ENCODE measurements around the gene ZSCAN10.

Gene ZSCAN10

GRCh38 chr16:3054965-3055733 lies 43.9 kb downstream of the ZSCAN10 start:
- TF ChIP-seq REST (IDR thresholded peaks at IDR 0.05; ENCODE audit: insufficient read depth in 1 of 2, low read depth in 2 of 2, low read length in 2 of 2): no peak
- TF ChIP-seq POLR2AphosphoS5 (IDR thresholded peaks at IDR 0.05; ENCODE audit: low read depth, low read length): no peak
- no peak for TF ChIP-seq FOXP2 (optimal IDR thresholded peaks at IDR 0.05; ENCODE audit: borderline replicate concordance, extremely low read depth, extremely low read length, insufficient read depth)
- TF ChIP-seq TAF1 (IDR thresholded peaks at IDR 0.05; ENCODE audit: borderline replicate concordance, insufficient read depth, low read length): no peak
- no peak for TF ChIP-seq SIN3A (IDR thresholded peaks at IDR 0.05; ENCODE audit: borderline replicate concordance, insufficient read depth, low read length)

DNA sequence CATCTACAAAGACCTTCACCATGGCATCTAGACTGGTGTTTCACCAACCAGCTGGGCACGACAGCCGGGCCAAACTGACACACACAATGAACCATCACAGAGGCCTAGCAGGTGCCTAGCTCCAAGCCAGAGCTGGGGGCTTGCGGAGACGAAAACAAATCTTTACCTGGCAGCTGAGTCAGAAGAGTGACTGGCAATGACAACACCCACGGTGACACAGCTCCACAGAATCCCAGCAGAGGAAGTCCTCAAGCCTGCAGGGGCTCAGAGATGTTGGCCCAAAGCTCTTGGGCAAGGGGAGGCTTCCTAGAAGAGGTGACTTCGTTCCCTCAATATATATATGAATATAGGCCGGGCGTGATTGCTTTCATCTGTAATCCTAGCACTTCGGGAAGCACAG lies 47.6 kb downstream of the ZSCAN10 start:
- TF ChIP-seq TAF1 (IDR thresholded peaks at IDR 0.05; ENCODE audit: borderline replicate concordance, insufficient read depth, low read length): no peak
- TF ChIP-seq SIN3A (IDR thresholded peaks at IDR 0.05; ENCODE audit: borderline replicate concordance, insufficient read depth, low read length): no peak
- TF ChIP-seq POLR2AphosphoS5 (IDR thresholded peaks at IDR 0.05; ENCODE audit: low read depth, low read length): no peak
- no peak for TF ChIP-seq FOXP2 (optimal IDR thresholded peaks at IDR 0.05; ENCODE audit: borderline replicate concordance, extremely low read depth, extremely low read length, insufficient read depth)

- TF ChIP-seq REST (IDR thresholded peaks at IDR 0.05; ENCODE audit: insufficient read depth in 1 of 2, low read depth in 2 of 2, low read length in 2 of 2): no peak
- no peak for TF ChIP-seq FOXP2 (optimal IDR thresholded peaks at IDR 0.05; ENCODE audit: borderline replicate concordance, extremely low read depth, extremely low read length, insufficient read depth)
- TF ChIP-seq SIN3A (IDR thresholded peaks at IDR 0.05; ENCODE audit: borderline replicate concordance, insufficient read depth, low read length): no peak
- no peak for TF ChIP-seq POLR2AphosphoS5 (IDR thresholded peaks at IDR 0.05; ENCODE audit: low read depth, low read length)
- TF ChIP-seq TAF1 (IDR thresholded peaks at IDR 0.05; ENCODE audit: borderline replicate concordance, insufficient read depth, low read length): no peak
These were observed 48.1 kb downstream of the ZSCAN10 start for GRCh38 chr16:3051009-3051408.

- TF ChIP-seq SIN3A (IDR thresholded peaks at IDR 0.05; ENCODE audit: borderline replicate concordance, insufficient read depth, low read length) (no peak), POLR2AphosphoS5 (IDR thresholded peaks at IDR 0.05; ENCODE audit: low read depth, low read length) (no peak), REST (IDR thresholded peaks at IDR 0.05; ENCODE audit: insufficient read depth in 1 of 2, low read depth in 2 of 2, low read length in 2 of 2) (no peak), FOXP2 (optimal IDR thresholded peaks at IDR 0.05; ENCODE audit: borderline replicate concordance, extremely low read depth, extremely low read length, insufficient read depth) (no peak), TAF1 (IDR thresholded peaks at IDR 0.05; ENCODE audit: borderline replicate concordance, insufficient read depth, low read length) (no peak)
These were observed 48.6 kb downstream of the ZSCAN10 start for GRCh38 chr16:3050487-3050886.

GRCh38 chr16:3049921-3050481 lies 49.1 kb downstream of the ZSCAN10 start:
- no peak for TF ChIP-seq REST (IDR thresholded peaks at IDR 0.05; ENCODE audit: insufficient read depth in 1 of 2, low read depth in 2 of 2, low read length in 2 of 2)
- no peak for TF ChIP-seq FOXP2 (optimal IDR thresholded peaks at IDR 0.05; ENCODE audit: borderline replicate concordance, extremely low read depth, extremely low read length, insufficient read depth)
- no peak for TF ChIP-seq POLR2AphosphoS5 (IDR thresholded peaks at IDR 0.05; ENCODE audit: low read depth, low read length)
- TF ChIP-seq TAF1 (IDR thresholded peaks at IDR 0.05; ENCODE audit: borderline replicate concordance, insufficient read depth, low read length): no peak
- TF ChIP-seq SIN3A (IDR thresholded peaks at IDR 0.05; ENCODE audit: borderline replicate concordance, insufficient read depth, low read length): no peak

Measured in PFSK-1 (cell line).